GM19468 (cell line): ENCODE data around the gene TOMM6.

Experiments used
- ATAC-seq: cut with Tn5 transposase; IDR thresholded peaks from one replicate; pipeline ENCODE4 v1.9.1; 2021; ENCODE audit warnings: mild to moderate bottlenecking, moderate library complexity, moderate number of reproducible peaks; ENCODE audit not compliant: unreplicated experiment; ENCODE audit errors: extremely low read depth

The TOMM6 gene

GRCh38 chr6:41818271-41819054, 31.0 kb downstream of the TOMM6 start:
- ATAC-seq: no peak

GRCh38 chr6:41821266-41821665, 33.8 kb downstream of the TOMM6 start:
- ATAC-seq: no peak

DNA sequence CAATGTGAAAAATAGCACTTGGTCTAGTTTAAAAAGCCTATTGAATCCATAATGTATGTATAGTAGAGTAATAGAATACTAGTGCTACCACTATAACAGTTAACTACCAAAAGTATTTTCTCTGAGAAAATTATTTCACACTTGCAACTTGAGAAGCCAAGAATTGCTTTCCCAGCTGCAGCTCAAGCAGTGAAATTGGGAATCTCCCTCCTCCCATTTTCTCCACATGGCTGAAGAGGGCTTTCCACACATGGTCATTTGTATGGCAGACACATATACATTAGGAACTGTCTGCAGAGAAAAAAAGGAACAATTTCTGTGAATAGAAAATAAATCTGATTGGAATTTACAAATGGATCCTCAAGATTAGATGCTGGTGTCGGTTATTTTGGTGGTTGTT, 34.5 kb downstream of the TOMM6 start:
- ATAC-seq: no peak

GRCh38 chr6:41823178-41823577, 35.7 kb downstream of the TOMM6 start:
- ATAC-seq: no peak

- no peak for ATAC-seq
Observed at GRCh38 chr6:41824571-41825569, 37.4 kb downstream of the TOMM6 start.

GRCh38 chr6:41826343-41827022, 39.0 kb downstream of the TOMM6 start:
- no peak for ATAC-seq

DNA sequence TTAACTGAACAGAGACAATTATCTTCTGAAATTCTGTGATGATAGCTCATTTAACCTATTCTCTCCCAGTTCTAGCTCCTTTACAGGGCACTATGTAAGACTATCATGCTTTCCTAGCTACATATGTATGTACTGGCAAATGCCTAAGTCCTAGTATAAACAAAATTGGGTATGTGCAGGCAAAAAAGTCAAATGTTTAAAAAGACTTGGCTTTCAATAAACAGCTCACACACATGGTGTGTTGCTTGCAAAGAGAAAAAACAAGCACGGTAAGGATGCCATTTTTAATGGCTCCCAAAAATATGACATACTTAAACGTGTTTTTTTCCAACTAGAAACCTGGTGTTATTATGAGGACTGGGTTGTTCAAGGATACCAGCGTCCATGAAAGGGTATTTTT, 44.8 kb downstream of the TOMM6 start:
- no peak for ATAC-seq

GRCh38 chr6:41836022-41836659, 48.6 kb downstream of the TOMM6 start:
- no peak for ATAC-seq

DNA sequence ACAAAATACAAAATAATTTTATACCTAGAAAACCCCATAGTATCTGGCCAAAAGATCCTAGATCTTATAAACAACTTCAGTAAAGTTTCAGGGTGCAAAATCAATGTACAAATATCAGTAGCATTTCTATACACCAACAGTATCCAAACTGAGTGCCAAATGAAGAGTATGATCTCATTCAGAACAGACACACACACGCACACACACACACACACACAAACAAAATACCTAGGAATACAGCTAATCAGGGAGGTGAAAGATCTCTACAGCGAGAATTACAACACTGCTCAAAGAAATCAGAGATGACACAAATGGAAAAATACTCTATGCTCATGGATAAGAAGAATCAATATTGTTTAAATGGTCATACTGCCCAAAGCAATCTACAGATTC, 49.2 kb downstream of the TOMM6 start:
- no peak for ATAC-seq
